VCaP (cell line): ENCODE results near the gene TXNDC11.

ENCODE experiments used
- H3K27ac ChIP-seq: fragments of 450-650 bp; 2 replicates; pipeline ENCODE4 v1.5.1; 2017
- TF ChIP-seq, protein P1 (sequence below): fragments of 450-650 bp; conservative IDR thresholded peaks from 2 replicates; pipeline ENCODE4 v1.5.1; 2017; ENCODE audit warnings: mild to moderate bottlenecking, moderate library complexity

TXNDC11 gene

DNA sequence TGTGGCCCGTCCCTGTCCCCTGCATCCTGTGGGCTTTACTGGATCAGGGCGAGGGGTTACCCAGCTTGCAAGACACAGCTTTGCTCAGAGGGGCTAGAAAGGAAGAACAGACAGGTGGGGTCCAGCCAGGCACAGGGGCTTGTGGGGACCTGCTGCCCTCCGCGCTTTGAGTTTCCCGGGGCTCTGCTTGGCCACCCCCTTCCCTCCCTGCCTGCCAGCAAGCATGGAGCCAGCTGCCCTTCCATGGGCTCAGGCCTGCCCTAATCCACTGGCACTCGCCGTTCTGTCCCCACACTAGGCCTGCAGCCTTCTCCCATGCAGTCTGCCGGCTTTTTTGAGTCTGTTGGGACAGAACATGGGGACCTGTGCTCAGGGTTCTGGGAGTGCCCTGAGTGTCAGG is 71.0 kb downstream of the TXNDC11 start:
- H3K27ac ChIP-seq: no peak overlapping the region
- TF ChIP-seq, protein P1, sequence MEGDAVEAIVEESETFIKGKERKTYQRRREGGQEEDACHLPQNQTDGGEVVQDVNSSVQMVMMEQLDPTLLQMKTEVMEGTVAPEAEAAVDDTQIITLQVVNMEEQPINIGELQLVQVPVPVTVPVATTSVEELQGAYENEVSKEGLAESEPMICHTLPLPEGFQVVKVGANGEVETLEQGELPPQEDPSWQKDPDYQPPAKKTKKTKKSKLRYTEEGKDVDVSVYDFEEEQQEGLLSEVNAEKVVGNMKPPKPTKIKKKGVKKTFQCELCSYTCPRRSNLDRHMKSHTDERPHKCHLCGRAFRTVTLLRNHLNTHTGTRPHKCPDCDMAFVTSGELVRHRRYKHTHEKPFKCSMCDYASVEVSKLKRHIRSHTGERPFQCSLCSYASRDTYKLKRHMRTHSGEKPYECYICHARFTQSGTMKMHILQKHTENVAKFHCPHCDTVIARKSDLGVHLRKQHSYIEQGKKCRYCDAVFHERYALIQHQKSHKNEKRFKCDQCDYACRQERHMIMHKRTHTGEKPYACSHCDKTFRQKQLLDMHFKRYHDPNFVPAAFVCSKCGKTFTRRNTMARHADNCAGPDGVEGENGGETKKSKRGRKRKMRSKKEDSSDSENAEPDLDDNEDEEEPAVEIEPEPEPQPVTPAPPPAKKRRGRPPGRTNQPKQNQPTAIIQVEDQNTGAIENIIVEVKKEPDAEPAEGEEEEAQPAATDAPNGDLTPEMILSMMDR: no peak

GRCh38 chr16:11671271-11671670 is 71.4 kb downstream of the TXNDC11 start:
- TF ChIP-seq, protein P1: no peak
- no peak overlapping the region for H3K27ac ChIP-seq

DNA sequence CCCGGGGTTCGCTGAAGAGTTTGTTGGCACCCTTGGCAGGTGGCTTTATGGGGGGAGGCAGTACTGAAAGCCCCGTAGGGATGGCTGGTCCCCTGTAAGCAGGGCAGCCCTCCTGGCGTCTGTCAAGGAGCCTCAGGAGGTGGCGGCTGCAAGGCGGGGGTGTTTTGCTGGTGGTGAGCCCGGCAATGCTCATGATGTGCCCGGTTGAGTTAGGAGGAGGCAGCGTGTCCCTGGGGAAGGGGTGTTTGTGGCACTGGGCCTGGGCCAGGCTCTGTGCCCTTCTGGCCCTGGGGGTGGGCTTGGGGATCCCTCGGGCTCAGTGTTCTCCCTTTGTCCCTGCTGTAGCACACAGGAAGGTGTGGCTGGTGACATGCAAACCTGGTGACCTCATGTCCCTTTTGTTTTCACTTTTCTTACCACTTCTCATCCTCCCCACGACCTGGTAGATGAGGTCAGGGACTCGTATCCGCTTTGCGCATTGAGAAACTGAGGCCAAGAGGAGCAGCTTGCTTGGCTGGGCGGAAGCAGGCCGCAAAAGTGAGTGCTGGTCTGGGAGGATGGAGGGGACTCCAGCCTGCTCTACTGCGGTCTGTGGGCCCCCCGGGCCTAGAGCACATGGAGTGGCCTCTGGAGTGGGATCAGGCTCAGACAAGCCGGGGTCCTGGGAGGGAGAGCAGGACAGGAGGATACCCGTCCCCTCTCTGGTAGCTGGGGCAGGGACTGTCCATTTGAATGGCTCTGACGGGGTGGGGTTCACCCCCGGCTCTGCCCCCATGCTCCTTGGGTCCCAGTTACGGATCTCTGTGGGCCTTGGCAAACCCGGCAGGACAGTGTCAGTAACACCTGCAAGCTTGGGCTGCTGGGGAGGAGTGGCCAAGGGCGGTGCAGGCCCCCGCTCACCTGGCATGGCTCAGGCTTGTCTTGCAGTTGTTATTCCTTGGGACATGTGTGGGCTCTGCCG is 72.2 kb downstream of the TXNDC11 start:
- H3K27ac ChIP-seq: no peak overlapping the region
- TF ChIP-seq, protein P1: no peak

- H3K27ac ChIP-seq: peak overlapping the region; percentile 58; the same call in 1 of the 2 replicates
- TF ChIP-seq, protein P1: no peak
These were observed 73.1 kb downstream of the TXNDC11 start for GRCh38 chr16:11669380-11670146.

- peak overlapping the region; percentile 58; the same call in 1 of the 2 replicates for H3K27ac ChIP-seq
These were observed 73.9 kb downstream of the TXNDC11 start for GRCh38 chr16:11668623-11669379.

DNA sequence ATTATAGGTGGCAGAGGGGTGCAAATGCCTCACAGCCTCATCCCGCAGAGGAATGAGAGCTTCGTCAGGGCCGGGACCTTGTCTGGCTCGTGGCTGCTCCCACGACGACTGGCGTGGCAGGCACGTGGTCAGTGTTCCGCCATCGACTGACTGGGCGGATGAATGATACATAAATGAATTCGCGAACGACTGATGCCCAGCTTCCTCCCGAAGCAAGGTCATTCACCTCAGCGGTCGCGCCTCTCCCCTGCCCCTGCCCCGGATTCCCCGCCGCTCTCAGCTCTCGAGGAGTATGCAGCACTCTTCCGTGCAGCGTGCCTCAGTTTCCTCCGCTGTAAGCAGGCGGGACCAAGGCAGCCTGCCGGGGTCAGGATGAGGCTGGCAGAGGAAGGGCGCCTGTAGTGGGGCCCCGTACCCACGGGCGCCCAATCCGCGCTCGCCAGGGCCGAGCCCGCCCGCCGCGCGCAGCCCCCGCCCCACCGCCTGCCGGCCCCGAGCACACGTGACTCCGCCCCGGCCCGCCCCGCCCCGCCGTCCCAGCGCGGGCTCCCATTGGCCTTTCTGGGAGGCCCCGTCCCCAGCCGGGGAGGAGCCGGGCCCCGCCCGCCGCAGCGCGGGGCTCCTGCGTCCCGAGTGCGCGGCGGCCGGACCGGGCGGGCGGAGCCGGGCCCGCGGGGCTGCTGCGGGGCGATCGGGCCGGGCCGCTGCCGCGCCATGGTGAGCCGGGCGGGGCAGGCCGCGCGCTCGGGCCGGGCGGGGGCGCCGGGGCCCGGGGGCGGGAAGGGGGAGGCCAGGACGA is 74.6 kb downstream of the TXNDC11 start, which contains the start of gene SNN:
TSS of gene SNN (plus strand) at position 632 of the 799 bp plus-strand sequence. CDS start 7,605 bp downstream, outside the sequence.
- H3K27ac ChIP-seq: peak within 1 kb of the TSS; percentile 58; the same call in 1 of the 2 replicates
- TF ChIP-seq, protein P1: no peak

More at GRCh38 chr16:11668623-11669379, 73.9 kb downstream of the TXNDC11 start:
- TF ChIP-seq, protein P1: no peak
